ENCODE data around the gene FAM149A.

The FAM149A gene

DNA sequence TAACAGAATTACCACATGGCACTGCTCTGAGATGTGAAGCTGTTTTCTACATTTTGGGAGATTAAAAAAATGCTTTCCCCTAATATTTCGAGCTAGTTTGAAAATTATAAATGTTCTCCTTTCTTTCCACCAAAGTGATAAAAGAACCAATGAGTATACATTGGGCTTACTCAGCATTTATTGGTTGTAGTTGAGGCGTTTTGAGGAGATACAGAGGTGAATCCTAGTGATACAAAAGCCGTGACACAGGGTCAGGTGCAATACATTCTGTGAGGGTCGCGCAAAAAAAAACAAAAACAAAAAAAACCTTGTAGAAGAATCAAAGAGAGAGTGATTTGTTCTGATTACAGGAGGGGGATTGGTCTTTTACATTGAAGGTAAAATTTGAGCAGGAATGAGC lies 54.5 kb downstream of the FAM149A start:
- no peak for DNase-seq (ENCODE audit: low read depth)

DNA sequence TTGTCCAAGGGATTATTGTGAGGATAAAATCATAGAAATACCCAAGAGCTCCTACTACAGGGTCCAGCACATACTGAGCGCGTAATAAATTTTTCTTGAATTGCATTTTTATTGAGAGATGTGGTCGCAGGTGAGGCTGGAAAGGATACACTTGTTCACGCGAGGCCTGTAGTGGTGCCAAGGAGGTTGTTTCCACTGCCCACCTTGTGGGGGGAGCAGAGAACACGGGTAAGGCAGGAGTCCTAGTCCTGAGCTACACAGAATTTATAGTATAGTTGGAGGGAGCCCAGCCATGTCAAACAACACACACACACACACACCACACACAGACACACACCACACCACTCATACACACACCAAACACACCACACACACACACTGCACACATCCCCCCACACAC lies 55.1 kb downstream of the FAM149A start:
- no peak for DNase-seq (ENCODE audit: low read depth)

DNA sequence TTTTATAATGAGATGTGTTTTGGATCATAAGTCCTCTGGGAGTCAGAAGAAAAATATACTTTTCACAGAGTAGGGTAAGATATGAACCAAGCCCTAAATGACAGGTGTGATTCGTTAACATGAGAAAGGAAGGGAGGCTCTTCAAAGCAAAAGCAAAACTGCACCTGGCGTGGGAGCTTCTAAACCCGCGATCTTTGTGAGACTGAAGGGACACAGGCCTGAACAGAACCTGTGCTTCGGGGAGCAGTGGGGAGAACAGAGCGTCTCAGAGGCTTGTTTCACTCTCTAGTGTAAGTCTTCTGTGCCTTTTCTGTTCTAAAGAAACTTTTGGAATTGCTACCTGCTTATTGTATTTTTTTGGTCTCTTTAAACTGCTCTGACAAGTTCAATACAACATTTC lies 56.6 kb downstream of the FAM149A start:
- no peak for DNase-seq (ENCODE audit: low read depth)

DNA sequence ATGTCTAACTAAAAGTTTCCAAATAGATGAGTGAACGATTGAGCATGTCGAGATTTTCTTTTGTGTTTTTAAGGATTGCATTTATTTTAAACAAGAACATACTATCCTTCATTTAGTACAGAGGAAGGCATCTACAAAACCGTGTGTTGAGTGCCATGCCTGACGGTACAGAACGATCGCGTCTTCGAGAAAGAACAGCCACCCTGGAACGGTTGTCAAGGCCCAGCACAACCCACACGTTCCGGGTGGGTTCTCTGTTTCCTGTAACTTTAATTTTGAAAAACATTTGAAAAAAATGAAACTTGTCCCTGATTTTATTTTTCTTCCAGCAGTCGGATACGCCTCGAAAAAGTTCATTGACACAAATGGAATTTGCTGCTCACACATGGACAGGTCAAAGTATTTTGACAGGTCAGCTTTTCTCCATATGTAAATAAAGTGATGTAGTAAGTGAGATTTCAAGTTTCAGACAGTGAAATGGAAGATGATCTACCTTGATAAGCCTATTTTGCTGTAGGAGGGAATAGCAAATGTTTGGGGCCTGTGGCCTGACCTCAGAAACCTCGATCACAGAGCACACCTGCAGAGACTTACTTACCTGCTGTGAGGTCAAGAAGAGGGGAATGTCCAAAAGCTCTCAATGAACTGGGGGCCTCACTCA lies 62.5 kb downstream of the FAM149A start:
- DNase-seq (ENCODE audit: low read depth) = no peak

DNA sequence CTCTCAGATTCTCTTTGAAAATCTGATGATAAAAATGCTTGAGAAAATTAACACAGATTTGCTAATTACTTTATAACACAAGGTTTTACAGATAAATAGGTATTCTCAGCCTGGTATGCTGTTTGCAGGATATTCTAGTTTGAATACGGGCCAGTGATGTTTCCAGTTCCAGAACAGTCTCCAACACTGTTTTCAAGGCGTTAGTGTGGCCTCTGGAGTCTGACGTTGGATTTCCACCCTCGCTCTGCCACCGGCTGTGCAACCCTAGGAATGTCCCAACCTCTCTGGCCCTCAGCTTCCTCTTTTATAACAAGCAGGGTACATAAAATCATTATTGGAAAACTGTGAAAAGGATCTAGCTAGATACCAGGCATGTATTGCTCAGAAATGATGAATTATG lies 63.1 kb downstream of the FAM149A start:
- DNase-seq (ENCODE audit: low read depth) = no peak

DNA sequence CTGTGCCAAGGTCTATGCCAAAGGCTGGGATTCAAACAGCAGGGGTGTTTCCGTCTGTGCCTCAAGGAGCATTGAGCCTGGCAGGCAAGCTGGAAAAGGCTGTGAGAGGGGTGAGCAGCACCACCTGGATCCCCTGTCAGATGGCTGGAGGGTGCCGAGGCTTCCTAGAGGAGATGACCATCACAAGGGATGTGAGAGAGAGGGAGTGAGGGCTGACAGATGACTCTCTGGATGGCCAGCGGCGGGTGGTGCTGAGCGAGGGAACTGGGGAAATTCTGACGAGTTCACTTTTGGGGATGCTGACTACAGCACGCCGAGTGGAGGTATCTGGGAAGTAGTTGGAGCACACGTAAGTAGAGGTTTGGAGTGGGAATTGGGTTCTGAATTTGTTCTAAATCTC lies 64.2 kb downstream of the FAM149A start:
- no peak for DNase-seq (ENCODE audit: low read depth)

DNA sequence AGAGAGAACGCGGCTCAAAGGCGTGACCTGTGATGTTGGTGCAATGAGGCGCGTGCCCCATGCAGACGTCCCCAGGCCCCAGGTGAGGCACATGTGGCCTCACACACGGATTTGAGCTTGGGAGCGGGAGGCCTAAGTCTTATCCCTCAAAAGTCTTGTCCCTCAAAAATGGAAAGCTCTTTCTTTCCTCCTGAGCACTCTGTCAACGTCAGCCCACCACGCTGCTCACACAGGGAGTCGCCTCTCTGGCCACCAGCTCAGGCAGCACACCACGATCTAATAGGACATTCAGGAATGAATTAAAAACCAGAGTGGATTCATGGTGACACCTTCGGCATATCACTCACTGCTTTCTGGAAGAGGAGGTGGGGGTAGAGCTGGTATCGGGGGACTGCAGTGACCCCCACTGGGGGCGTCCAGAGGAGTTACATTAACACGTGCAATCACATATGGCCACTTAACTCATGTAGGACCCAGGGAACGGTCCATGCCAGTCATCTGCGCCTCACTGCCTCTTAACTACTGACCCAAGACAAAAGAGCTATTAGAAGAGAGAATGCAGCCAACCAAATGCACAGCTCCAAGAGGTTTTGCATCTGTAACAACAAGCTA lies 64.9 kb downstream of the FAM149A start:
- no peak for DNase-seq (ENCODE audit: low read depth)

DNA sequence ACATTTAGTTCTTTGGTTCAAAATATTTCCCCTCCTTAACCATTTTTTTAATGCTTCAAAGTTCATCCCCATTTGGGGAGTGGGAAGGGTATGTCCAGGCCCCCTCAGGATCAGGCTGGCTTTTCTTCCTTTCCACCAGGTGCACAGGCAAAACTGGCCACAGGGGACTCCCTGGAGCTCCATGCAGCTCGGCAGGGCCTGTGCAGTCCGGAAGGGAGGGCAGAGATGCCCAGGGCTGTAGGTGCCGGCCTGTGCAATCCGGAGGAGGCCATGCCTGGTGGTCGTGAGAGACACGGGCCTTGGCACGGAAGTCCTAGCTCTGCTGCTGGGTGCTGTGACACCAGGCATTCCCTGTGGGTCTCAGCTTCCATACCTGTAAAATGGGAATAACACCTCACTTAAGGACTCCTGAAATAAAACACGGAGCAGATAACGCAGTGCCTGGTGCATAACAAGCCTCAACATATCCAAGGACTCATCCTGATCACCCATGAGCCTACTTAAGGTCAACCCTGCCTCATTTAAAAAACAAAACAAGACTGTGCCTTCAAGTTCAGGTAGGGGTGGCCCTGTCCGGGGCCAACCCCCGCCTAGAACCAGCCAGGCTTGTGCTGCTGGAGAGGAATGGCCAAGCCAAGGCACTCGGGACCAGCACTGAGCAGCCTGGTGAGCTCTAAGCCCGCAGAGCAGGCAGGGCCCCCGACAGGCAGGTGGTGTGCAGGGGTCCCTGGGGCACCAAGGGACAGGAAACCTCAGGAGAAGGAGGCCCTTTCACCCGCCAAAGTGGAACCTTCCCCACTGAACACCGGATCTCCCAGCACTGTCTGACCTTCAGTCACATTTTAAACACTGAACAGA lies 65.7 kb downstream of the FAM149A start:
- no peak for DNase-seq (ENCODE audit: low read depth)

DNA sequence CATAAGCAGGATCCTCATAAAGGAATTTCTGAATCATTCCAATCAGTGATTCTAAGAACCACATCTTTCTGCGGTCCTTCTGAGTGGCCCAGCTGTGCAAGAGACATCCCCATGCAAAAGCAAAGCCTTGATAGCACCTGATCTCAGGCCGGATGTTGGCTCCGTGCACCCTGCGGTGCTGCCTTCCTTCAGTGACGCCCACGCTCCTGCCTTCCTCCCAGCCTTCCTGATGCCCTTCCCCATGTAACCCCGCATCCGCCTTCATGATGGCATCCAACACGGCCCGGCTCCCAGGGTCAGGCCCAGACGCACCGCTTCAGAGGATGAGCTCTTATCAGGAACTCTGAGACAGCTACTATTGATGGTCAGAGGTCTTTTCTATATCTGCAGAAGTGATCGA lies 66.5 kb downstream of the FAM149A start:
- DNase-seq (ENCODE audit: low read depth) = no peak

DNA sequence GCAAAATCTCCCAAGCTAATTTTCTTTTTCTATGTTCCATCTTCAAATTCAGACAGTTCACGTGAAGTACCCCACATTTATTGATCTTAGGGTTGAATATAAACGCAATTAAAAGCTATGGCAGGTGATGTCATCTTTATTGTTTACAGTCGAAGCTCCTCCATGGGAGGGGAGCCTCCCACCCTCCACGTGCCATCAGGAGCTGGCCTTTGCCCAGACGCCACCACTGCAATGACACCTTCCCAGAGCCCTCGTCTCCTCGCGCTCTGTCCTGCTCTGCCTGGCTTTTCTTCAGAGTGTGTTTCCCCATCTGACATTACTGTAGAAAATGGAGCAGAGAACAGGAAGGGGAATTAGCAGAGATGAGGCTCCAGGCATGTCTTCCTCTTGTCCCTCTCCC lies 68.0 kb downstream of the FAM149A start:
- no peak for DNase-seq (ENCODE audit: low read depth)

DNA sequence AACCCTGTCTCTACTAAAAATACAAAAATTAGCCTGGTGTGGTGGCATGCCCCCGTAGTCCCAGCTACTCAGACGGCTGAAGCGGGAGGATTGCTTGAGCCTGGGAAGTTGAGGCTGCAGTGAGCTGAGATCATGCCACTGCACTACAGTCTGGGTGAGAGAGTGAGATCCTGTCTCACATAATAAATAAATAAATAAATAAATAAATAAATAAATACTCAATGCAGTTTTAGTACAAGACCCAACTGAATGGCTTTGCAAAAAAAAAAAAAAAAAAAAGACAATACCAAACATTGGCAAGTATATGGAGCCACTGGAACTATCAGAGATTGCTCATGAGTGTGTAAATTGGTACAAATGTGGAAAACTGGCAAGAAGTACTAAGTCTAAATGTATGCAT lies 83.6 kb downstream of the FAM149A start:
- DNase-seq (ENCODE audit: low read depth) = no peak

DNA sequence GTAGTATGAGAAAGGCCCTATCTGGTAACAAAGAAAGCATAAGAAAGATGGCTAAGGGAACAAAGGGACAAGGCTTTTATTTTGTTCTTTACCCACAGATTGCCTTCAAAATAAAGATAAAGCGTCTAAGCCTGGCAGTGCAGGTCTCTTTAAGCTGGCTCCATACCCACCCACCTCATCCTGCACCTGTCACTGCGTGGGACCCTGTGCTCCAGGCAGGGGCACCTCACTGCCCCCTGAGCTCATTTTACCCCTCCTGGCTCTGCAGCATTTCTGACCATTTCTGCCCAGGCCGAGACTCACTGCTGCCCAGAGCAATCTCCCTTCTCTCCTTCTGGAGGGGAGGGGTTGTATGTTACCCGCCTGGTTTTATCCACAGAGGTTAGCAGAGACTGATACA lies 85.2 kb downstream of the FAM149A start:
- no peak for DNase-seq (ENCODE audit: low read depth)

DNA sequence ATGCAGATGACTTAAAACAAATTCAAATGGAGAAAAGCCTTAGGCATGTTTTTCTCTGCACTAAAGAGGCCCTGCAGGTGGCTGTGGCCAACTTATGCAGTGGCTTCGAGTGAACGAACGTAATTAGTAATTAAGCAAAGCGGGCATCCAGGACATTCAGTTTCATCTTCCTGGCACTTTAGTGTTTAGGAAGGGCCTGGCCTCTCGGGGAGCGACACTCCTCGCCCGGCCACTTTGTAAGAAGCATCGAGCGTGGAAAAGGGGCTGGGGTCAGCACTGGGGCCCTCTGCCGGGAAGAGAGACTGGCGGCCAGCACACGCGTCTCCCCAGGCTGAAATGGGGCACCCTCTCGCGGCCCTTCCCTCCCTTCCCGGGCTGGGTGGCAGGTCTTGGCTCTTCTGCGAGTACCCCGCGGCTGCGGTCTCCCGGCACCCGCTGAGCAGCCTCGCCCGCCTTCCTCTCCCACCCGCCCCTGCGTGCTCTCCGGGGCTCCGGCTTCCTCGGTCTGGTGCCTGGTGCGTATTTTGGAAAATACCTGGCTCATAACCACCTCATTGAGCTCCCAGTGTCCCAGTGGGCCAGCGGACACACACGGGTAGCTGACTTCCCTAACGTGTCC lies 86.2 kb downstream of the FAM149A start:
- no peak for DNase-seq (ENCODE audit: low read depth)

DNA sequence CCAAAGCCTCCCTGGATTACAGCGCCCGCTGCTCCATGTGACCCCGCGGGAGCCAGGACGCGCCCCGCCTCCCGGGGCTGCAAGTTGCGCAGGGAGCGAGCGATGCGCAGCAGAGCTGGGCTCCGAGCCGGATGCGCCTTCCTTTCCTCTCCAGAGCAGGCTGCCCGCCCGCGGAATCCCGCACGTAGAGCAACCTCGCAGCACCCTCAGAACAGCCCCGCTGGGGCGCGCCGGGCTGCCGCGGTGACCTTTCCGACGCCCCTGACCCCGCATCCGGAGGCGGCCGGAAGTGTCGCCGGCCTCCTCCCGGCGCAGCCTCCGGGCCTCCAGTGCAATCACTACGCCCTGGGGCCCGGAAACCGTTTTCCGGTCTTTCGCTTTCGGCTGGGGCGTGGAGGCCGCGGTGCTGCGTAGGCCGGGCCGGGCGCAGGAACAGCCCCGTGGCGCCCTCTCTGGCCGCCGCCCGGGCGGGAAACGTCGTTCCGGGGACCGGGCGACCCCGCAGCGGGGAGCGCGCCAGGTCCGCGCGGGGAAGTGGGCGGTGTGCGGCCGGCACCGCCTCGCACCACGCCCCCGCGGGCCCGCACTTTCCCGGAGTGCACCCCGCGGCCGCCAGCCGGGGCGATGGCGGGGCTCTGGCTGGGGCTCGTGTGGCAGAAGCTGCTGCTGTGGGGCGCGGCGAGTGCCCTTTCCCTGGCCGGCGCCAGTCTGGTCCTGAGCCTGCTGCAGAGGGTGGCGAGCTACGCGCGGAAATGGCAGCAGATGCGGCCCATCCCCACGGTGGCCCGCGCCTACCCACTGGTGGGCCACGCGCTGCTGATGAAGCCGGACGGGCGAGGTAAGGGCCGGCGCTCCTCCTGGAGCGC lies 86.9 kb downstream of the FAM149A start, which contains the start of gene CYP4V2:
Gene CYP4V2, plus strand, starts transcription at position 368 of the 866 bp plus-strand sequence. Its CDS starts 257 bp downstream, at position 625.
- no peak for DNase-seq (ENCODE audit: low read depth)

DNA sequence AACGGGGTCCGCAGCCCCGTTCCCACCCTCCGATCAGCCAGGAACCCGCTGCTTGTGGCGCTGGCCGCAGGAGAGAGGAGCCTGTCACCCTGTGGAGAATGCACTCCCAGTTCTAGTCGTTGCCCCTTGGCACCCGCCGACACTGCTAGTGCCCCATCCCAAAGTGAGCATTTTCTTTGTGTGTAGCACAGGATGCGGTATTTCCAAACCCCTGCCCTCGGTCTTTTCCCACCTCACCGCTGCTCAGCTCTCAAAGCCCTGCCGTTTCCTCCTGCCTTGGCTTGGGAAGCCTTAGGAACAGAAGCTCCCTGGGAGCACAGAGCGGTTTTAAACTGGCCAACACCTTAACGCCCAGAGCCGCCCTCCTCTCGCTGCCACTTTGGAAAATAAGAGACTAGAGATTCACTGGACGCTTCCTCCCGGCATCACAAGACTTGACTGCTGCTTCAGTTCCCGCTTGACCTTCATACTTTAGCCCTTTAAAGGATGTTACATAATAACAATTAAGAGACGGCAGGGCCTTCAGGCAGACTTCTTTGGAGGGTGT lies 87.6 kb downstream of the FAM149A start:
- DNase-seq (ENCODE audit: low read depth) = no peak

DNA sequence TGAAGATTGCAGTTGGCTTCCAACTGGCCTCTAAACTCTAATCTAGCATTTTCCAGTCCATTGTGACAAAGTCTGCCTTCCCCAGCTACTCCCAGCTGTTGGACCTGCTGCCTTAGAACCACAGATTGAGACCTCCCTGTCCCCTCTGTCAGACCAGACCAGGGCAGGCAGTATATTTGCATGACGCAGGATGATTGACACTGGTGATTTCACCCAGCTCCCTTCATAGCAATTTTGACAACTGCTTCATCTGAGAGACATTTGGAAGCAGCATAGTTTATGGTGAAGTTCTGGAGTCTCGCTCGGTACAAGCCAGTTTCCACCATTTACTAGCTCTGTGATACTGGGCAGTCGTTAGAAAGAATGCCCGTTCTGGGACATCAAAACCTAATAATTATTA lies 89.3 kb downstream of the FAM149A start:
- no peak for DNase-seq (ENCODE audit: low read depth)

DNA sequence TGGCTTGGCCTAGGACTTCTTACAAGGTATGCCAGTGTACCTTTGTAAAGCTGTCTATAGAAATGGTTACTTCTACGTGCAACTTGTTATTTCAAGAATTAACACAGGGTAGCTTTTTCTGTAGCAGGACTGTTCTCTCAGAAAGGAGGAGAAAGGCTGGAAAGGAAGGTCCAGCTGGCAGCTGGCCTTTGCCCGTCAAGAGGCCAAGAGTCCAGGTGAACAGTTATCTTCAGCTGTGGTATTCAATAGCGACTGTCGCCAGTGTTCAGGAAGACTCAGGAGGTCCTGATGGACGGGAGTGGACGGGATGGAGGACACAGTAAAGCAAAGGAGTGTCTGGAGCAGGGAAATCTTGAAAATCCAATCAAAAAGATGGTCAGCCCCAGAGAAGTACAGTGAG lies 91.6 kb downstream of the FAM149A start:
- no peak for DNase-seq (ENCODE audit: low read depth)

DNA sequence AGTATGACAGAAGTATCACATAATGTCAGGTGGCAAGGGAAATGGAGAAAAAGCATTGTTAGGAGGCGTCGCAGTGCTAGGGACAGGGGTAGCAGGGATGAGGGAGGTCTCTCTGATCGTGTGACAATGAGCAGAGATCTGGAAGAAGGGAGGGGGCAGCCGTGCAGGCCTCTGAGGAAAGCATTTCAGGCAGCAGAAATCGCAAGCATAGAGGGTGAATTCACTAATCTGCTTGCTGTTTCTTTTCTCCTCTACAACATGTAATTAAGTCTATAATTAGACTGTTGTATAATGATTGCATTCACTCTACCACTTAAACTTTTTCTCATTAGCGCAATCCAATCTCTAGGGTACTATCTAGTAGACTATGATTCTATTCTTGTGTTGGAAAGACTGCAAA lies 96.0 kb downstream of the FAM149A start:
- no peak for DNase-seq (ENCODE audit: low read depth)

DNA sequence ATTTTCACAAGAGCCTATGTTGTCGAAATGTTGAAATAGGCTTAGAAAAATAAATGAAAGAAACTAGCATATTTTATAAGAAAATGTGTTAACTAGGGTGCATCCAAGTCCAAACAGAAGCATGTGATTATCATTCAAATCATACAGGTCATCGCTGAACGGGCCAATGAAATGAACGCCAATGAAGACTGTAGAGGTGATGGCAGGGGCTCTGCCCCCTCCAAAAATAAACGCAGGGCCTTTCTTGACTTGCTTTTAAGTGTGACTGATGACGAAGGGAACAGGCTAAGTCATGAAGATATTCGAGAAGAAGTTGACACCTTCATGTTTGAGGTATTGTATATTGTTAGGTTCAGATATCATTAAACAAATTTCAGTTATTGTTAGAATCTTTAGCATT lies 96.5 kb downstream of the FAM149A start:
- DNase-seq (ENCODE audit: low read depth) = no peak

DNA sequence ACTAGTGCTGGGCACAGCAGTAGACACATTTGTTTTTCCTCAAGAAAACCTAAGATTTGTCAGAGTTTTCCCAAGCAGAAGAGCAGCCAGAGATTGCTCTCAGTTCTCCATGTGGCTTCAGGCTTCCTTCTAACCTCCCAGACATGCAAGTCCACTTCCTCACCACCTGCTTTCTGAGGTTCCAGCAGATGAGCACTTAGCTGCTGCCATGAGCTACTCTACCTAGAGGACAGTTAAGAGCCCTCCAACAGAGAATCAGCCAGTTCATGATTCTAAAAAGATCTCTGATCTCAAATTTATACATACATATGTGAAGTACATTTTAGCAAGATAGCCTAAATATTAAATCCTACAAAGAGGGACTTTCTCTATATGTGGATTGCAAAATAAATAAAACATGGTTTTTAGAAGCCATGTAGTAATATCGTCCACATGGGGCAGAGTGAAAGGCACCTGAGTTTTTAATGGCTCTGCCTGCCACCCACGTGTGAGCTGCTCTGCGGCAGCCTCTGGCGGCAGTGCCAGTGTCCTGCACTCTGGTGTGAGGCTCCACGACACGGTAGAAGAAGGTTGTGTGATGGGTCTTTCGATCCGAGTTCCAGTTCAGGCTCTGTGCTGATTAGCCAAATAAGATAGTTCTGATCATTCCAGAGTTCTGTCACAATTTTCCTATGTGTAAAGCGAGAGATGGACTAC lies 97.2 kb downstream of the FAM149A start:
- DNase-seq (ENCODE audit: low read depth) = no peak

Data from HS-27A (cell line).